Stomach (tissue), 4 donors: ENCODE data around the gene INHA.

ENCODE experiments used
- CTCF ChIP-seq, 7 experiments: fragments of 450-650 bp in 4 of 7; fragments of 200-600 bp in 3 of 7; sonication (generic) in 3 of 7; IDR thresholded peaks; one replicate each; pipeline ENCODE4 v1.5.1; 2016 to 2019; ENCODE audit warnings: antibody characterized with exemption in 7 of 7, control low read depth in 2 of 7, mild to moderate bottlenecking in 1 of 7
- POLR2A ChIP-seq, 4 donors: fragments of 450-650 bp; IDR thresholded peaks; one replicate each; pipeline ENCODE4 v1.6.1; 2016; ENCODE audit warnings: antibody characterized with exemption in 4 of 4, control low read depth in 2 of 4, mild to moderate bottlenecking in 1 of 4, moderate library complexity in 1 of 4

GRCh38 chr2:219567791-219568361 is 4.2 kb upstream of the INHA start:
- TF ChIP-seq CTCF (IDR thresholded peaks at IDR 0.05) (no peak), POLR2A (IDR thresholded peaks at IDR 0.05) (no peak)
